PC-9 (cell line): ENCODE measurements around the gene LMTK3. TPM values are rescaled to one million over a fixed set of nuclear protein-coding genes. Genes with fewer than 3 reads are reported as not detected.

Source experiments
- BruUV-seq: library from RNA; stranded (reverse); fragments of 400-500 nt; replicated peaks from 2 replicates; lab custom pipeline; 2021; lab: Mats Ljungman, UMichigan
- CTCF ChIA-PET: fragments of 300-600 bp; sonication (Branson Sonifier 250); formaldehyde crosslinking; loops from one replicate; lab custom pipeline; 2022; ENCODE audit warnings: antibody characterized with exemption; lab: Charles Lee
- POLR2A ChIA-PET: fragments of 300-600 bp; sonication (Branson Sonifier 250); formaldehyde crosslinking; loops from one replicate; lab custom pipeline; 2022; ENCODE audit warnings: antibody characterized with exemption; ENCODE audit not compliant: unreplicated experiment; lab: Charles Lee
- DNase-seq, 2 experiments: peaks; one replicate each; pipeline versions ENCODE4 v3.0.0 to v3.0.0-alpha.2; 2015 to 2022; ENCODE audit warnings: mixed read lengths in 1 of 2
- H2AFZ ChIP-seq: fragments of 200-600 bp; sonication (generic); 2 replicates; pipeline ENCODE4 v1.8.1; 2017; ENCODE audit warnings: antibody characterized with exemption
- H3F3A ChIP-seq: fragments of 200-600 bp; sonication (generic); 2 replicates; pipeline ENCODE4 v1.8.1; 2017; ENCODE audit warnings: antibody characterized with exemption, mild to moderate bottlenecking, low read depth; ENCODE audit not compliant: insufficient read depth
- H3K27ac ChIP-seq: fragments of 200-600 bp; sonication (generic); 2 replicates; pipeline ENCODE4 v1.6.1; 2016; ENCODE audit warnings: mixed run types
- H3K27me3 ChIP-seq: fragments of 200-600 bp; sonication (generic); 2 replicates; pipeline ENCODE4 v1.6.1; 2016; ENCODE audit warnings: low read depth, mixed run types; ENCODE audit not compliant: insufficient read depth
- H3K36me3 ChIP-seq: fragments of 200-600 bp; sonication (generic); 2 replicates; pipeline ENCODE4 v1.6.1; 2016; ENCODE audit warnings: low read depth, mixed run types
- H3K4me1 ChIP-seq: fragments of 200-600 bp; sonication (generic); replicated peaks from 2 replicates; pipeline ENCODE4 v1.6.1; 2016; ENCODE audit warnings: mixed run types; ENCODE audit not compliant: insufficient read depth
- H3K4me2 ChIP-seq: fragments of 200-600 bp; sonication (generic); 2 replicates; pipeline ENCODE4 v1.6.1; 2017; ENCODE audit warnings: mixed run types
- H3K4me3 ChIP-seq: fragments of 200-600 bp; sonication (generic); 2 replicates; pipeline ENCODE4 v1.6.1; 2016; ENCODE audit warnings: mixed run types
- H3K79me2 ChIP-seq: fragments of 200-600 bp; sonication (generic); 2 replicates; pipeline ENCODE4 v1.6.1; 2017; ENCODE audit warnings: low read depth, mixed run types
- H3K9me2 ChIP-seq: fragments of 200-600 bp; sonication (generic); 2 replicates; pipeline ENCODE4 v1.8.1; 2017; ENCODE audit warnings: mild to moderate bottlenecking; ENCODE audit not compliant: insufficient read depth
- H3K9me3 ChIP-seq: fragments of 200-600 bp; sonication (generic); 2 replicates; pipeline ENCODE4 v1.8.1; 2016; ENCODE audit warnings: low read depth; ENCODE audit not compliant: insufficient read depth
- H4K20me1 ChIP-seq: fragments of 200-600 bp; sonication (generic); 2 replicates; pipeline ENCODE4 v1.8.1; 2017; ENCODE audit not compliant: insufficient read depth
- CTCF ChIP-seq: fragments of 200-600 bp; sonication (generic); conservative IDR thresholded peaks from 2 replicates; pipeline ENCODE4 v1.6.1; 2017; ENCODE audit warnings: mixed run types, antibody characterized with exemption, mild to moderate bottlenecking, moderate library complexity
- EZH2 ChIP-seq: fragments of 200-600 bp; sonication (generic); IDR thresholded peaks from 2 replicates; pipeline ENCODE4 v1.8.0; 2017; ENCODE audit warnings: antibody characterized with exemption, low read depth
- intact Hi-C: fragments of 100-400 bp; cut with micrococcal nuclease; formaldehyde crosslinking; loops from one replicate; pipeline ENCODE4 v1.10.0; 2022; ENCODE audit not compliant: unreplicated experiment
- total RNA-seq: library from RNA; stranded (reverse); gene quantifications from 2 replicates; pipeline ENCODE4 v1.2.3, GENCODE V29; 2021

Gene LMTK3
- total RNA-seq, 1 experiment from 2014 or later: 13.9 TPM

- CTCF ChIA-PET: no interaction called here
- POLR2A ChIA-PET: no interaction called here
- H3K4me3 ChIP-seq: no peak overlapping the region
- no peak overlapping the region for H3K4me2 ChIP-seq
- H3K9me2 ChIP-seq: no peaks in the 10 kb centered on the region
- no peaks in the 10 kb centered on the region for H3K9me3 ChIP-seq
- TF ChIP-seq CTCF: no peak
- TF ChIP-seq EZH2: no peak
- BruUV-seq: no TSS peak
- peaks cover 26% of the 10 kb centered on the region for H4K20me1 ChIP-seq
- H3F3A ChIP-seq: peaks cover 27% of the 10 kb centered on the region
- intact Hi-C loops: no loop called here
- H3K4me1 ChIP-seq: peaks cover 23% of the 10 kb centered on the region; the same call in 1 of the 2 replicates
- DNase-seq: no peak
- H3K27me3 ChIP-seq: no peaks in the 10 kb centered on the region
- H2AFZ ChIP-seq: no peak overlapping the region
- H3K36me3 ChIP-seq: peaks cover 52% of the 10 kb centered on the region
- peaks cover 42% of the 10 kb centered on the region for H3K79me2 ChIP-seq
- H3K27ac ChIP-seq: no peak overlapping the region
These were observed 60.8 kb downstream of the LMTK3 start for GRCh38 chr19:48450863-48451262.

- H3K27me3 ChIP-seq: no peaks in the 10 kb centered on the region
- H3K27ac ChIP-seq: no peak overlapping the region
- peaks cover 29% of the 10 kb centered on the region for H3F3A ChIP-seq
- H3K36me3 ChIP-seq: peaks cover 47% of the 10 kb centered on the region
- no peak overlapping the region for H3K4me2 ChIP-seq
- CTCF ChIA-PET: no interaction called here
- H3K79me2 ChIP-seq: peaks cover 42% of the 10 kb centered on the region
- H3K9me3 ChIP-seq: no peaks in the 10 kb centered on the region
- TF ChIP-seq EZH2 (no peak), CTCF (no peak)
- intact Hi-C loops: no loop called here
- H3K4me3 ChIP-seq: no peak overlapping the region
- BruUV-seq: no TSS peak
- H2AFZ ChIP-seq: no peak overlapping the region
- peaks cover 21% of the 10 kb centered on the region for H4K20me1 ChIP-seq
- POLR2A ChIA-PET: no interaction called here
- no peak for DNase-seq
- H3K4me1 ChIP-seq: peaks cover 23% of the 10 kb centered on the region; the same call in 1 of the 2 replicates
- no peaks in the 10 kb centered on the region for H3K9me2 ChIP-seq
These were observed 61.2 kb downstream of the LMTK3 start for GRCh38 chr19:48450441-48450840.

- Histone ChIP-seq H3K4me3 (no peak overlapping the region), H4K20me1 (peaks cover 10% of the 10 kb centered on the region), H3K9me3 (no peaks in the 10 kb centered on the region), H2AFZ (no peak overlapping the region), H3K9me2 (no peaks in the 10 kb centered on the region), H3K79me2 (peaks cover 41% of the 10 kb centered on the region), H3K27ac (no peak overlapping the region), H3K4me1 (peaks cover 35% of the 10 kb centered on the region; the same call in 1 of the 2 replicates), H3K36me3 (peaks cover 38% of the 10 kb centered on the region), H3F3A (peaks cover 43% of the 10 kb centered on the region), H3K4me2 (no peak overlapping the region), H3K27me3 (no peaks in the 10 kb centered on the region)
- TF ChIP-seq CTCF (no peak), EZH2 (no peak)
- ChIA-PET CTCF (interaction anchor here (0.6 kb wide), 1 partner anchor 593 kb away, joined by 3 read pairs; no protein-coding TSS in a partner anchor), POLR2A (no interaction called here)
- intact Hi-C loops: no loop called here
- no TSS peak for BruUV-seq
- DNase-seq: no peak
These were observed 63.1 kb downstream of the LMTK3 start for GRCh38 chr19:48448563-48448962.
